ENCODE measurements around the gene SERPINH1.

GRCh38 chr11:75565916-75566762, 4.1 kb downstream of the SERPINH1 start:
- TF ChIP-seq ZNF44 (CRISPR knock-in tag; IDR thresholded peaks at IDR 0.05) = no peak
- TF ChIP-seq ZNF253 (CRISPR knock-in tag; IDR thresholded peaks at IDR 0.05; ENCODE audit: borderline replicate concordance) = 0 out of 2 replicates have a peak, but pooled peaks have one; percentile 36
- no peak for TF ChIP-seq FOXC1 (CRISPR knock-in tag; IDR thresholded peaks at IDR 0.05; ENCODE audit: borderline replicate concordance)
- no peak for TF ChIP-seq SRSF1 (optimal IDR thresholded peaks at IDR 0.05; ENCODE audit: low read depth, low read length)
- TF ChIP-seq RXRA (CRISPR knock-in tag; IDR thresholded peaks at IDR 0.05) = no peak
- TF ChIP-seq TCF12 (IDR thresholded peaks at IDR 0.05) = no peak
- TF ChIP-seq TCF12 (CRISPR knock-in tag; IDR thresholded peaks at IDR 0.05) = no peak
- no peak for TF ChIP-seq ZKSCAN8 (CRISPR knock-in tag; IDR thresholded peaks at IDR 0.05; ENCODE audit: borderline replicate concordance)
- TF ChIP-seq MAF1 (CRISPR knock-in tag; IDR thresholded peaks at IDR 0.05; ENCODE audit: borderline replicate concordance) = no peak
- no peak for TF ChIP-seq CTCF (CRISPR knock-in tag; IDR thresholded peaks at IDR 0.05)
- TF ChIP-seq ATF7 (IDR thresholded peaks at IDR 0.05) = no peak
- no peak for TF ChIP-seq ATF7 (CRISPR knock-in tag; IDR thresholded peaks at IDR 0.05)
- no peak for TF ChIP-seq POLR2AphosphoS5 (IDR thresholded peaks at IDR 0.05; ENCODE audit: low read depth, low read length)
- TF ChIP-seq NFIC (IDR thresholded peaks at IDR 0.05; ENCODE audit: low read length) = no peak

Measured in HepG2 (cell line).